Measurements from ENCODE around the gene PLXNB2.

DNA sequence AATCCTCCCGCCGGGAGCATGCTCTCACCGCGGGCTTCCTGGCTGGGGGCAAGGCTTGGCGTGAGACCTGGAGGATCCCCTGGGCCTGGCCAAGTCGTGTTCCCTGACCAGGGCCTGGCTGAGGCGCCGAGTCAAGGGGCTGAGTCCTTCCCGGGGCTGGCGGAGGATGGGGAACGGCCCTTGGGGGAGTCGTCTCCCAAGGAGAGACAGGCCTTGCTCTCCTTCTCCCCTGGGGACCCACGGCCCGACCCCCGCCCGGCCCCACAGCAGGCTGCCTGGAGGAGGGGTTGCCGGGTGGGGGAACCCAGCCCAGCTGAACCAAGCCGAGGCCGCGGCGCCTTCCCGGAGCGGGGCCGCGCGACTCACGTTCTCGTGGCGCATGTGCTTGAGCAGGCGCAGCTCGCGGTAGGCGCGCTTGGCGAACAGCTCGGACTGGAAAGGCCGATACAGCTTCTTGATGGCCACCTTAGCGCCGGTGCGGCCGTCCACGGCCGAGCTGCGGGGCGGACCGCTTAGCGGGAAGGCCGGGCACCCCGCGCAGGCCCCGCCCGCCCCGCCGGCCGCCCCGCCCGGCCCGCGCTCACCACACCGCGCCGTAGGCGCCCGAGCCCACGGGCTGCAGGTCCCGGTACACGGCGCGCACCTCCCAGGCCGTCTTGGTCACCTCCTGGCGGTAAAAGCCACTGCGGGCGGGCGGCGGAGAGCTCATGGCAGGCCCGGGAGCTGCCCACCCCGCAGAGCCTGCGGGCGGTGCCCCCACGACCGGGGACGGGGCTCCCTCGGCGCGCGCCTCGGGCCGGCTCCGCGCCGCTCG lies 46.4 kb downstream of the PLXNB2 start:
- TF ChIP-seq, protein P1, sequence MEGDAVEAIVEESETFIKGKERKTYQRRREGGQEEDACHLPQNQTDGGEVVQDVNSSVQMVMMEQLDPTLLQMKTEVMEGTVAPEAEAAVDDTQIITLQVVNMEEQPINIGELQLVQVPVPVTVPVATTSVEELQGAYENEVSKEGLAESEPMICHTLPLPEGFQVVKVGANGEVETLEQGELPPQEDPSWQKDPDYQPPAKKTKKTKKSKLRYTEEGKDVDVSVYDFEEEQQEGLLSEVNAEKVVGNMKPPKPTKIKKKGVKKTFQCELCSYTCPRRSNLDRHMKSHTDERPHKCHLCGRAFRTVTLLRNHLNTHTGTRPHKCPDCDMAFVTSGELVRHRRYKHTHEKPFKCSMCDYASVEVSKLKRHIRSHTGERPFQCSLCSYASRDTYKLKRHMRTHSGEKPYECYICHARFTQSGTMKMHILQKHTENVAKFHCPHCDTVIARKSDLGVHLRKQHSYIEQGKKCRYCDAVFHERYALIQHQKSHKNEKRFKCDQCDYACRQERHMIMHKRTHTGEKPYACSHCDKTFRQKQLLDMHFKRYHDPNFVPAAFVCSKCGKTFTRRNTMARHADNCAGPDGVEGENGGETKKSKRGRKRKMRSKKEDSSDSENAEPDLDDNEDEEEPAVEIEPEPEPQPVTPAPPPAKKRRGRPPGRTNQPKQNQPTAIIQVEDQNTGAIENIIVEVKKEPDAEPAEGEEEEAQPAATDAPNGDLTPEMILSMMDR (IDR thresholded peaks at IDR 0.05) = no peak
- TF ChIP-seq POLR2A (IDR thresholded peaks at IDR 0.05) = no peak

Measured in heart left ventricle (tissue), 13 donors.